HepG2 (cell line): ENCODE measurements around the gene RXFP2. TPM values are rescaled to one million over a fixed set of nuclear protein-coding genes. Genes with fewer than 3 reads are reported as not detected.

Source experiments
- ATAC-seq: fragments of 200-7000 bp; cut with Tn5 transposase; 3 replicates; pipeline ENCODE4 v1.9.1; 2020; ENCODE audit warnings: mild to moderate bottlenecking, moderate library complexity
- BruUV-seq: library from RNA; stranded (reverse); fragments of 400-500 nt; replicated peaks from 2 replicates; lab custom pipeline; 2021; lab: Mats Ljungman, UMichigan
- CTCF ChIA-PET: fragments of 300-600 bp; formaldehyde crosslinking; extraction: SDS; loops from one replicate; lab custom pipeline; 2021; ENCODE audit warnings: low total read pairs, inconsistent platforms, low intra/inter-chr PET ratio; lab: Yijun Ruan, JAX
- POLR2A ChIA-PET: fragments of 350-600 bp; sonication (Branson Sonifier 250); formaldehyde crosslinking; loops from one replicate; lab custom pipeline; 2020; ENCODE audit warnings: antibody characterized with exemption, inconsistent platforms; lab: Yijun Ruan, JAX
- DNase-seq: peaks from one replicate; pipeline ENCODE4 v3.0.0-alpha.2; 2015; ENCODE audit warnings: low spot score
- FAIRE-seq: peaks from 3 replicates; lab custom pipeline; 2011; peaks lifted over from hg19 to GRCh38; lab: Jason Lieb, UNC
- H2AFZ ChIP-seq: one replicate; pipeline ENCODE4 v1.6.1; 2011; ENCODE audit warnings: low read length, inconsistent platforms
- H3K27ac ChIP-seq: fragments of 300-600 bp; 3 replicates; pipeline ENCODE4 v1.8.0; 2011; ENCODE audit warnings: mixed run types, mild to moderate bottlenecking, mixed read lengths, low read length, inconsistent platforms; ENCODE audit not compliant: insufficient read depth; ENCODE audit errors: extremely low read length
- H3K27me3 ChIP-seq, 2 experiments: fragments of 200-600 bp in 1 of 2; 2 replicates in 1 of 2; 3 replicates in 1 of 2; pipeline versions ENCODE4 v1.6.0 to v1.8.0; 2011; ENCODE audit warnings: low read length in 2 of 2, mild to moderate bottlenecking in 2 of 2, moderate library complexity in 2 of 2, inconsistent platforms in 1 of 2; ENCODE audit not compliant: insufficient read depth in 2 of 2, control insufficient read depth in 1 of 2
- H3K36me3 ChIP-seq, 2 experiments: fragments of 200-600 bp in 1 of 2; replicated peaks in 1 of 2; 2 replicates in 1 of 2; 3 replicates in 1 of 2; pipeline versions ENCODE4 v1.5.1 to v1.8.0; 2011; ENCODE audit warnings: low read length in 2 of 2, inconsistent platforms in 1 of 2; ENCODE audit not compliant: insufficient read depth in 2 of 2, control insufficient read depth in 1 of 2
- H3K4me1 ChIP-seq: 2 replicates; pipeline ENCODE4 v1.5.1; 2012; ENCODE audit warnings: low read length, inconsistent platforms; ENCODE audit not compliant: insufficient read depth
- H3K4me2 ChIP-seq: 2 replicates; pipeline ENCODE4 v1.6.0; 2011; ENCODE audit warnings: low read depth, low read length, inconsistent platforms
- H3K4me3 ChIP-seq, 3 experiments: fragments of 200-600 bp in 1 of 3; sonication (generic), shearing (Covaris generic) in 1 of 3; replicated peaks in 1 of 3; 2 replicates each; pipeline ENCODE4 v1.5.1; 2011 to 2016; ENCODE audit warnings: low read length in 3 of 3, inconsistent platforms in 2 of 3, low read depth in 2 of 3, mild to moderate bottlenecking in 2 of 3, control low read depth in 1 of 3, mixed read lengths in 1 of 3; ENCODE audit not compliant: insufficient read depth in 1 of 3
- H3K79me2 ChIP-seq: one replicate; pipeline ENCODE4 v1.6.1; 2011; ENCODE audit warnings: low read length, inconsistent platforms; ENCODE audit not compliant: insufficient read depth
- H3K9ac ChIP-seq: 2 replicates; pipeline ENCODE4 v1.6.0; 2011; ENCODE audit warnings: mild to moderate bottlenecking, low read depth, low read length, inconsistent platforms; ENCODE audit not compliant: insufficient read depth
- H3K9me3 ChIP-seq: 2 replicates; pipeline ENCODE4 v1.5.1; 2012; ENCODE audit warnings: mild to moderate bottlenecking, low read length
- H4K20me1 ChIP-seq: 2 replicates; pipeline ENCODE4 v1.6.0; 2011; ENCODE audit warnings: inconsistent platforms, mild to moderate bottlenecking, low read length, moderate library complexity; ENCODE audit not compliant: insufficient read depth
- ATF7 ChIP-seq, 2 experiments: fragments of 450-650 bp in 1 of 2; sonication (generic) in 1 of 2; formaldehyde crosslinking in 1 of 2; IDR thresholded peaks; 2 replicates each; pipeline versions ENCODE4 v1.4.0 to v1.6.1; 2016 to 2020; ENCODE audit warnings: antibody characterized with exemption in 1 of 2, mild to moderate bottlenecking in 1 of 2, missing genetic modification reagents in 1 of 2
- KLF12 ChIP-seq: sonication (generic); formaldehyde crosslinking; IDR thresholded peaks from 2 replicates; pipeline ENCODE4 v1.4.0; 2020; ENCODE audit warnings: missing genetic modification reagents, borderline replicate concordance
- KLF15 ChIP-seq: sonication (generic); formaldehyde crosslinking; IDR thresholded peaks from 2 replicates; pipeline ENCODE4 v1.8.1; 2023; ENCODE audit warnings: borderline replicate concordance, mild to moderate bottlenecking, inconsistent platforms, missing genetic modification reagents, mixed read lengths
- REPIN1 ChIP-seq: sonication (generic); formaldehyde crosslinking; IDR thresholded peaks from 2 replicates; pipeline ENCODE4 v1.8.0; 2022; ENCODE audit warnings: missing genetic modification reagents, low read depth, mild to moderate bottlenecking, borderline replicate concordance
- THYN1 ChIP-seq: sonication (generic); formaldehyde crosslinking; IDR thresholded peaks from 2 replicates; pipeline ENCODE4 v1.8.1; 2023; ENCODE audit warnings: low read depth, mild to moderate bottlenecking, moderate library complexity, missing genetic modification reagents, borderline replicate concordance
- ZNF121 ChIP-seq: sonication (generic); formaldehyde crosslinking; IDR thresholded peaks from 2 replicates; pipeline ENCODE4 v1.5.0; 2020; ENCODE audit warnings: mild to moderate bottlenecking, missing genetic modification reagents
- ZNF235 ChIP-seq: sonication (generic); formaldehyde crosslinking; IDR thresholded peaks from 2 replicates; pipeline ENCODE4 v1.8.1; 2023; ENCODE audit warnings: mild to moderate bottlenecking, missing genetic modification reagents, borderline replicate concordance
- ZNF274 ChIP-seq: sonication (generic); formaldehyde crosslinking; IDR thresholded peaks from 2 replicates; pipeline ENCODE4 v1.5.1; 2020; ENCODE audit warnings: mild to moderate bottlenecking, missing genetic modification reagents
- WGBS: methylation state at CpG from one replicate; pipeline ENCODE4 v1.1.6; 2017; ENCODE audit warnings: low lambda C conversion rate; 5-methylcytosine and 5-hydroxymethylcytosine counted together
- in situ Hi-C: cut with HindIII; loops from 2 replicates; pipeline ENCODE4 v1.10.0; 2017; ENCODE audit warnings: low pct_unique_long_range_greater_than_20kb; ENCODE audit not compliant: extremely low pct_ligation_motif_present
- intact Hi-C: fragments of 100-400 bp; cut with micrococcal nuclease; formaldehyde crosslinking; loops from one replicate; pipeline ENCODE4 v1.10.0; 2022; ENCODE audit not compliant: unreplicated experiment
- polyA plus RNA-seq, 8 experiments: library from polyadenylated mRNA; depleted of rRNA in 3 of 8; stranded (reverse) in 7 of 8; unstranded in 1 of 8; fragments of >200 nt; fragmentation: Illumina TruSeq in 4 of 8; extraction: Trizol in 4 of 8; gene quantifications; 2 replicates each; pipeline versions ENCODE4 v1.2.1 to v1.2.3, GENCODE V29; 2011 to 2016; ENCODE audit warnings: low read depth in 4 of 8, missing spikeins in 1 of 8, mixed read lengths in 1 of 8; ENCODE audit not compliant: insufficient read depth in 1 of 8
- total RNA-seq, 5 experiments: library from RNA; depleted of rRNA; stranded (reverse); fragments of >200 nt; fragmentation: Illumina TruSeq; extraction: Trizol; gene quantifications; 2 replicates each; pipeline ENCODE4 v1.2.3, GENCODE V29; 2016; ENCODE audit warnings: low read depth in 1 of 5
- TF ChIP-seq, protein P1 (sequence below): sonication (generic); formaldehyde crosslinking; IDR thresholded peaks from 2 replicates; pipeline ENCODE4 v1.4.0; 2020; ENCODE audit warnings: missing genetic modification reagents, borderline replicate concordance
- TF ChIP-seq, protein P2 (sequence below), 2 experiments: sonication (generic) in 1 of 2; formaldehyde crosslinking in 1 of 2; IDR thresholded peaks; 2 replicates each; pipeline versions ENCODE4 v1.4.0 to v1.6.1; 2018 to 2020; ENCODE audit warnings: missing genetic modification reagents in 2 of 2, borderline replicate concordance in 1 of 2, low read depth in 1 of 2, mild to moderate bottlenecking in 1 of 2, missing biosample characterization in 1 of 2
- TF ChIP-seq, protein P3 (sequence below): sonication (generic); formaldehyde crosslinking; IDR thresholded peaks from 2 replicates; pipeline ENCODE4 v1.8.0; 2022; ENCODE audit warnings: missing genetic modification reagents, low read depth, mild to moderate bottlenecking, borderline replicate concordance

Gene RXFP2
- total and polyA plus RNA-seq, 2 of the 13 experiments (the other 11 are each of a cell fraction or from before 2014, with no cell fraction given), result not detected

DNA sequence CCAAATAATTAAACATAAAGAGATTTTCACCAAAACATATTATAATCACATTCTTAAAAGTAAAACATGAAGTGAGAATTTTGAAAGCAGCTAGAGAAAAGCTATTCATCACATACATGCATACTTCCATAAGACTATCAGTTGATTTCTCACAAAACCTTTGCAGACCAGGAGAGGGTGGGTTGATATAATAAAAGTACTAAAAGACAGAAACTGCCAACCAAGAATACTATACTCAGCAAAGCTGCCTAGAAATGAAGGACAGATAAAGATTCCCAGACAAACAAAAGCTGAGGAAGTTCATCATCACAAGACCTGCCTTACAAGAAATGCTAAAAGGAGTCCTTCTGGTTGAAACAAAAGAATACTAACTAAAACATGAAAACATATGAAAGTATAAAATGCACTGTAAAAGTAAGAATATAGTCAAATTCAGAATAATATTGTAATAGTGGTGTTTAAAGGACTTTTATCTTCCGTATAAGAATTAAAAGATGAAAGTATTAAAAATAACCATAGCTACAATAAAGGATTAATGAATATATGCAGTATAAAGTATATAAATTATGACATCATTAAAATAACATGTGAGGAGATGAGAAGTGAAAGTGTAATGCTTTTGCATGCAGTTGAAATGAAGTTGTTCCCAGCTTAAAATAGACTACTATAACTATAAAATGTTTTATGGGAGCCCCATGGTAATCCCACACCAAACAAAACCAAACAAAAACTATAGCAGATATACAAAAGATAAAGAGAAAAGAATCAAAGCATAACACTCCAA, 76.2 kb downstream of the RXFP2 start:
- no peak overlapping the region for H3K27ac ChIP-seq
- H3K4me1 ChIP-seq, result no peaks in the 10 kb centered on the region
- H3K4me3 ChIP-seq, result no peak overlapping the region
- no peak overlapping the region for H3K4me2 ChIP-seq
- WGBS, result 0% methylated on average over 1 of the region's 1 CpG
- no peaks in the 10 kb centered on the region for H3K79me2 ChIP-seq
- TF ChIP-seq, protein P1, sequence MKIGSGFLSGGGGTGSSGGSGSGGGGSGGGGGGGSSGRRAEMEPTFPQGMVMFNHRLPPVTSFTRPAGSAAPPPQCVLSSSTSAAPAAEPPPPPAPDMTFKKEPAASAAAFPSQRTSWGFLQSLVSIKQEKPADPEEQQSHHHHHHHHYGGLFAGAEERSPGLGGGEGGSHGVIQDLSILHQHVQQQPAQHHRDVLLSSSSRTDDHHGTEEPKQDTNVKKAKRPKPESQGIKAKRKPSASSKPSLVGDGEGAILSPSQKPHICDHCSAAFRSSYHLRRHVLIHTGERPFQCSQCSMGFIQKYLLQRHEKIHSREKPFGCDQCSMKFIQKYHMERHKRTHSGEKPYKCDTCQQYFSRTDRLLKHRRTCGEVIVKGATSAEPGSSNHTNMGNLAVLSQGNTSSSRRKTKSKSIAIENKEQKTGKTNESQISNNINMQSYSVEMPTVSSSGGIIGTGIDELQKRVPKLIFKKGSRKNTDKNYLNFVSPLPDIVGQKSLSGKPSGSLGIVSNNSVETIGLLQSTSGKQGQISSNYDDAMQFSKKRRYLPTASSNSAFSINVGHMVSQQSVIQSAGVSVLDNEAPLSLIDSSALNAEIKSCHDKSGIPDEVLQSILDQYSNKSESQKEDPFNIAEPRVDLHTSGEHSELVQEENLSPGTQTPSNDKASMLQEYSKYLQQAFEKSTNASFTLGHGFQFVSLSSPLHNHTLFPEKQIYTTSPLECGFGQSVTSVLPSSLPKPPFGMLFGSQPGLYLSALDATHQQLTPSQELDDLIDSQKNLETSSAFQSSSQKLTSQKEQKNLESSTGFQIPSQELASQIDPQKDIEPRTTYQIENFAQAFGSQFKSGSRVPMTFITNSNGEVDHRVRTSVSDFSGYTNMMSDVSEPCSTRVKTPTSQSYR (CRISPR knock-in tag), result no peak
- peak; percentile 84 for TF ChIP-seq ATF7 (IDR thresholded peaks at IDR 0.05)
- TF ChIP-seq ATF7 (CRISPR knock-in tag; IDR thresholded peaks at IDR 0.05), result no peak
- in situ Hi-C loops, result no loop called here
- no peak overlapping the region for H2AFZ ChIP-seq
- BruUV-seq, result no TSS peak
- POLR2A ChIA-PET, result no interaction called here
- no peaks in the 10 kb centered on the region for H3K36me3 ChIP-seq
- peaks cover 11% of the 10 kb centered on the region; the same call in 1 of the 2 replicates for H3K9me3 ChIP-seq
- ATAC-seq, result no peak
- no peaks in the 10 kb centered on the region for H4K20me1 ChIP-seq
- H3K9ac ChIP-seq, result no peak overlapping the region
- CTCF ChIA-PET, result no interaction called here
- no peak for FAIRE-seq
- intact Hi-C loops, result no loop called here
- H3K27me3 ChIP-seq, result no peaks in the 10 kb centered on the region
- DNase-seq, result no peak

DNA sequence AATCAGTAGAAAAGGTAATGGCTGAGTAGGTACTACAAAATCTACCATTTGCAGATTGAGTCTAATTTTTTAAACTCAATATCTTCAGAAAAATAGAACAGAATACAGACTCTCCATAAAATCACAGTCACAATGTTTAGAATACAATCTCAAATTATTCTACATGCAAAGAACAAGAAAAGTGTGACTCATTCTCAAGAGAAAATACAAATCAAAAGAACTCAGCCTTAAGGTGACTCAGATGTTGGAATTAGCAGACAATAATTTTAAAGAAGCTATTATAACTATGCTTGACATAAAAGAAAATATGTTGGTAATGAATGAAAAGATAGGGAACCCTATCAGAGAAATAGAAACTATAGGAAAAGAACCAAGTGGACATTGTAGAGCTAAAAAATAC, 78.9 kb downstream of the RXFP2 start:
- in situ Hi-C loops, result no loop called here
- BruUV-seq, result no TSS peak
- Histone ChIP-seq H3K4me2 (no peak overlapping the region), H4K20me1 (no peaks in the 10 kb centered on the region), H3K9ac (no peak overlapping the region), H3K4me3 (no peak overlapping the region), H3K27me3 (no peaks in the 10 kb centered on the region), H3K4me1 (no peaks in the 10 kb centered on the region), H3K27ac (no peak overlapping the region), H3K9me3 (peaks cover 11% of the 10 kb centered on the region; the same call in 1 of the 2 replicates), H3K36me3 (no peaks in the 10 kb centered on the region), H2AFZ (no peak overlapping the region), H3K79me2 (no peaks in the 10 kb centered on the region)
- ATAC-seq (no peak), DNase-seq (no peak), FAIRE-seq (no peak)
- ChIA-PET CTCF (no interaction called here), POLR2A (no interaction called here)
- intact Hi-C loops, result no loop called here
- TF ChIP-seq ZNF121 (CRISPR knock-in tag) (no peak), ZNF274 (CRISPR knock-in tag) (no peak), KLF12 (no peak), REPIN1 (no peak), ZNF235 (CRISPR knock-in tag) (no peak), KLF15 (CRISPR knock-in tag) (no peak), THYN1 (no peak)
- TF ChIP-seq, protein P2, sequence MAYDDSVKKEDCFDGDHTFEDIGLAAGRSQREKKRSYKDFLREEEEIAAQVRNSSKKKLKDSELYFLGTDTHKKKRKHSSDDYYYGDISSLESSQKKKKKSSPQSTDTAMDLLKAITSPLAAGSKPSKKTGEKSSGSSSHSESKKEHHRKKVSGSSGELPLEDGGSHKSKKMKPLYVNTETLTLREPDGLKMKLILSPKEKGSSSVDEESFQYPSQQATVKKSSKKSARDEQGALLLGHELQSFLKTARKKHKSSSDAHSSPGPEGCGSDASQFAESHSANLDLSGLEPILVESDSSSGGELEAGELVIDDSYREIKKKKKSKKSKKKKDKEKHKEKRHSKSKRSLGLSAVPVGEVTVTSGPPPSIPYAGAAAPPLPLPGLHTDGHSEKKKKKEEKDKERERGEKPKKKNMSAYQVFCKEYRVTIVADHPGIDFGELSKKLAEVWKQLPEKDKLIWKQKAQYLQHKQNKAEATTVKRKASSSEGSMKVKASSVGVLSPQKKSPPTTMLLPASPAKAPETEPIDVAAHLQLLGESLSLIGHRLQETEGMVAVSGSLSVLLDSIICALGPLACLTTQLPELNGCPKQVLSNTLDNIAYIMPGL (CRISPR knock-in tag; IDR thresholded peaks at IDR 0.05; ENCODE audit: borderline replicate concordance in 1 of 2, low read depth in 1 of 2), result no peak
- TF ChIP-seq, protein P3, sequence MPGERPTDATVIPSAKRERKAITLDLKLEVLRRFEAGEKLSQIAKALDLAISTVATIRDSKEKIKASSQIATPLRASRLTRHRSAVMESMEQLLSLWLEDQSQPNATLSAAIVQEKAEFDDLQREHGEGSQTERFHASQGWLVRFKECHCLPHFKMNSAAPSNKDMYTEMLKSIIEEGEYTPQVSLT (CRISPR knock-in tag), result no peak
